ENCODE measurements around the gene DCTPP1. TPM values are rescaled to one million over a fixed set of nuclear protein-coding genes. Genes with fewer than 3 reads are reported as not detected.

DCTPP1 gene
- total and polyA plus RNA-seq, 2 of the 13 experiments (the other 11 are each of a cell fraction or from before 2014, with no cell fraction given): 54.8 to 74.4 TPM

GRCh38 chr16:30377812-30378235, 52.0 kb downstream of the DCTPP1 start (continued):
- TF ChIP-seq, protein P1, sequence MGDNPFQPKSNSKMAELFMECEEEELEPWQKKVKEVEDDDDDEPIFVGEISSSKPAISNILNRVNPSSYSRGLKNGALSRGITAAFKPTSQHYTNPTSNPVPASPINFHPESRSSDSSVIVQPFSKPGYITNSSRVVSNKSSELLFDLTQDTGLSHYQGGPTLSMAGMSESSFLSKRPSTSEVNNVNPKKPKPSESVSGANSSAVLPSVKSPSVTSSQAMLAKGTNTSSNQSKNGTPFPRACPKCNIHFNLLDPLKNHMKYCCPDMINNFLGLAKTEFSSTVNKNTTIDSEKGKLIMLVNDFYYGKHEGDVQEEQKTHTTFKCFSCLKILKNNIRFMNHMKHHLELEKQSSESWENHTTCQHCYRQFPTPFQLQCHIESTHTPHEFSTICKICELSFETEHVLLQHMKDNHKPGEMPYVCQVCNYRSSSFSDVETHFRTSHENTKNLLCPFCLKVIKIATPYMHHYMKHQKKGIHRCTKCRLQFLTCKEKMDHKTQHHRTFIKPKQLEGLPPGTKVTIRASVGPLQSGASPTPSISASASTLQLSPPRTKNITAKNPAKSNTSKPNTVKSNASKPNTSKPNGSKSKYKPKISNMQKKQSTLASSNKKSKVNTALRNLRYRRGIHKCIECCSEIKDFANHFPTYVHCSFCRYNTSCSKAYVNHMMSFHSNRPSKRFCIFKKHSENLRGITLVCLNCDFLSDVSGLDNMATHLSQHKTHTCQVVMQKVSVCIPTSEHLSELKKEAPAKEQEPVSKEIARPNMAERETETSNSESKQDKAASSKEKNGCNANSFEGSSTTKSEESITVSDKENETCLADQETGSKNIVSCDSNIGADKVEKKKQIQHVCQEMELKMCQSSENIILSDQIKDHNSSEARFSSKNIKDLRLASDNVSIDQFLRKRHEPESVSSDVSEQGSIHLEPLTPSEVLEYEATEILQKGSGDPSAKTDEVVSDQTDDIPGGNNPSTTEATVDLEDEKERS (CRISPR knock-in tag; IDR thresholded peaks at IDR 0.05): no peak; the same call in 1 of the 2 replicates
- TF ChIP-seq ATF5 (CRISPR knock-in tag; IDR thresholded peaks at IDR 0.05; ENCODE audit: low read depth) (no peak), ERF (CRISPR knock-in tag; IDR thresholded peaks at IDR 0.05) (no peak), PHF21A (CRISPR knock-in tag; IDR thresholded peaks at IDR 0.05) (peak; percentile 90), EED (CRISPR knock-in tag; IDR thresholded peaks at IDR 0.05) (peak; percentile 56; the same call in 1 of the 2 replicates), ZNF747 (CRISPR knock-in tag; IDR thresholded peaks at IDR 0.05; ENCODE audit: borderline replicate concordance) (peak; percentile 51; the same call in 1 of the 2 replicates), ATF7 (IDR thresholded peaks at IDR 0.05) (no peak), ATF7 (CRISPR knock-in tag; IDR thresholded peaks at IDR 0.05) (no peak), PCBP2 (optimal IDR thresholded peaks at IDR 0.05; ENCODE audit: low read depth, low read length, poor library complexity, severe bottlenecking) (no peak), ZNF879 (CRISPR knock-in tag; IDR thresholded peaks at IDR 0.05) (peak; percentile 23; the same call in 1 of the 2 replicates), ZNF788 (CRISPR knock-in tag; IDR thresholded peaks at IDR 0.05; ENCODE audit: borderline replicate concordance) (peak; percentile 19; the same call in 1 of the 2 replicates), ELF1 (CRISPR knock-in tag; IDR thresholded peaks at IDR 0.05) (peak; percentile 51; the same call in 1 of the 2 replicates), ZEB1 (IDR thresholded peaks at IDR 0.05; ENCODE audit: insufficient replicate concordance, low read depth) (no peak), E2F2 (CRISPR knock-in tag; IDR thresholded peaks at IDR 0.05; ENCODE audit: borderline replicate concordance) (no peak), U2AF2 (IDR thresholded peaks at IDR 0.05; ENCODE audit: low read depth, low read length) (no peak), ZSCAN12 (CRISPR knock-in tag; IDR thresholded peaks at IDR 0.05) (no peak), ZNF598 (CRISPR knock-in tag; IDR thresholded peaks at IDR 0.05; ENCODE audit: borderline replicate concordance) (no peak), ZNF547 (CRISPR knock-in tag; IDR thresholded peaks at IDR 0.05) (0 out of 2 replicates have a peak, but pooled peaks have one; percentile 3), ZNF558 (CRISPR knock-in tag; IDR thresholded peaks at IDR 0.05; ENCODE audit: borderline replicate concordance) (0 out of 2 replicates have a peak, but pooled peaks have one; percentile 63), HMG20B (CRISPR knock-in tag; conservative IDR thresholded peaks at IDR 0.05) (no peak), HMGA1 (CRISPR knock-in tag; conservative IDR thresholded peaks at IDR 0.05) (no peak)
- TF ChIP-seq, protein P2, sequence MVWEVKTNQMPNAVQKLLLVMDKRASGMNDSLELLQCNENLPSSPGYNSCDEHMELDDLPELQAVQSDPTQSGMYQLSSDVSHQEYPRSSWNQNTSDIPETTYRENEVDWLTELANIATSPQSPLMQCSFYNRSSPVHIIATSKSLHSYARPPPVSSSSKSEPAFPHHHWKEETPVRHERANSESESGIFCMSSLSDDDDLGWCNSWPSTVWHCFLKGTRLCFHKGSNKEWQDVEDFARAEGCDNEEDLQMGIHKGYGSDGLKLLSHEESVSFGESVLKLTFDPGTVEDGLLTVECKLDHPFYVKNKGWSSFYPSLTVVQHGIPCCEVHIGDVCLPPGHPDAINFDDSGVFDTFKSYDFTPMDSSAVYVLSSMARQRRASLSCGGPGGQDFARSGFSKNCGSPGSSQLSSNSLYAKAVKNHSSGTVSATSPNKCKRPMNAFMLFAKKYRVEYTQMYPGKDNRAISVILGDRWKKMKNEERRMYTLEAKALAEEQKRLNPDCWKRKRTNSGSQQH (CRISPR knock-in tag; IDR thresholded peaks at IDR 0.05; ENCODE audit: low read depth): peak; percentile 31; the same call in 1 of the 2 replicates
- TF ChIP-seq, protein P3, sequence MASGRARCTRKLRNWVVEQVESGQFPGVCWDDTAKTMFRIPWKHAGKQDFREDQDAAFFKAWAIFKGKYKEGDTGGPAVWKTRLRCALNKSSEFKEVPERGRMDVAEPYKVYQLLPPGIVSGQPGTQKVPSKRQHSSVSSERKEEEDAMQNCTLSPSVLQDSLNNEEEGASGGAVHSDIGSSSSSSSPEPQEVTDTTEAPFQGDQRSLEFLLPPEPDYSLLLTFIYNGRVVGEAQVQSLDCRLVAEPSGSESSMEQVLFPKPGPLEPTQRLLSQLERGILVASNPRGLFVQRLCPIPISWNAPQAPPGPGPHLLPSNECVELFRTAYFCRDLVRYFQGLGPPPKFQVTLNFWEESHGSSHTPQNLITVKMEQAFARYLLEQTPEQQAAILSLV (CRISPR knock-in tag; IDR thresholded peaks at IDR 0.05; ENCODE audit: borderline replicate concordance): no peak; the same call in 1 of the 2 replicates

Measured in HepG2 (cell line).